Loucy (cell line): Measurements from ENCODE around the gene SELENOS.

Experiments used
- EZH2phosphoT487 ChIP-seq: fragments of 200-600 bp; IDR thresholded peaks from 2 replicates; pipeline ENCODE4 v1.6.1; 2018; ENCODE audit warnings: antibody characterized with exemption, mild to moderate bottlenecking, moderate library complexity, borderline replicate concordance
- TF ChIP-seq, protein P1 (sequence below): fragments of 200-600 bp; sonication (generic); conservative IDR thresholded peaks from 2 replicates; pipeline ENCODE4 v1.5.1; 2014; ENCODE audit warnings: mild to moderate bottlenecking, antibody characterized with exemption, low read length

- TF ChIP-seq, protein P1, sequence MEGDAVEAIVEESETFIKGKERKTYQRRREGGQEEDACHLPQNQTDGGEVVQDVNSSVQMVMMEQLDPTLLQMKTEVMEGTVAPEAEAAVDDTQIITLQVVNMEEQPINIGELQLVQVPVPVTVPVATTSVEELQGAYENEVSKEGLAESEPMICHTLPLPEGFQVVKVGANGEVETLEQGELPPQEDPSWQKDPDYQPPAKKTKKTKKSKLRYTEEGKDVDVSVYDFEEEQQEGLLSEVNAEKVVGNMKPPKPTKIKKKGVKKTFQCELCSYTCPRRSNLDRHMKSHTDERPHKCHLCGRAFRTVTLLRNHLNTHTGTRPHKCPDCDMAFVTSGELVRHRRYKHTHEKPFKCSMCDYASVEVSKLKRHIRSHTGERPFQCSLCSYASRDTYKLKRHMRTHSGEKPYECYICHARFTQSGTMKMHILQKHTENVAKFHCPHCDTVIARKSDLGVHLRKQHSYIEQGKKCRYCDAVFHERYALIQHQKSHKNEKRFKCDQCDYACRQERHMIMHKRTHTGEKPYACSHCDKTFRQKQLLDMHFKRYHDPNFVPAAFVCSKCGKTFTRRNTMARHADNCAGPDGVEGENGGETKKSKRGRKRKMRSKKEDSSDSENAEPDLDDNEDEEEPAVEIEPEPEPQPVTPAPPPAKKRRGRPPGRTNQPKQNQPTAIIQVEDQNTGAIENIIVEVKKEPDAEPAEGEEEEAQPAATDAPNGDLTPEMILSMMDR, result no peak
- TF ChIP-seq EZH2phosphoT487, result no peak
Observed at GRCh38 chr15:101286471-101287114, 9.3 kb upstream of the SELENOS start.
